GM19452 (cell line): ENCODE results near the gene FNDC11.
"Not testable (repeated sequence)": the region's sequence is repeated elsewhere in the genome, so short reads cannot be mapped to it uniquely, and the experiment has no call there.

Source experiments
- ATAC-seq: cut with Tn5 transposase; IDR thresholded peaks from one replicate; pipeline ENCODE4 v1.9.1; 2021; ENCODE audit not compliant: unreplicated experiment

The FNDC11 gene

DNA sequence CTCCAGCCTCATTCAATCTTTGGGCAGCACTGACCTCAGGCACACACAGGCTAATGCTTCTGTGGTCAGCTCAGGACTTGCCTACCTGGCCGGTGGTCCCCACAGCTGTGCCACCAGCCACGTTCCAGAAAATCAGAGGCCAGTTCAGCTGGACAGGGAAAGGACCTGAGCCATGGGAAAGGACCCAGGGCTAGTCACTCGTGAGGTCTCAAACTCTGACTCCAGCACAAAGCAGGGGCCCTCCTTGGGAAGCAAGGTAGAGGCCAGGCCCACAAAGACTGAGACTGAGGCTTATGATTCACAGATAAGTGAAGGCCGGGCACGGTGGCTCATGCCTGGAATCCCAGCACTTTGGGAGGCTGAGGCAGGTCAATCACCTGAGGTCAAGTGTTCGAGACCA lies 42.5 kb downstream of the FNDC11 start:
- ATAC-seq, result no peak

DNA sequence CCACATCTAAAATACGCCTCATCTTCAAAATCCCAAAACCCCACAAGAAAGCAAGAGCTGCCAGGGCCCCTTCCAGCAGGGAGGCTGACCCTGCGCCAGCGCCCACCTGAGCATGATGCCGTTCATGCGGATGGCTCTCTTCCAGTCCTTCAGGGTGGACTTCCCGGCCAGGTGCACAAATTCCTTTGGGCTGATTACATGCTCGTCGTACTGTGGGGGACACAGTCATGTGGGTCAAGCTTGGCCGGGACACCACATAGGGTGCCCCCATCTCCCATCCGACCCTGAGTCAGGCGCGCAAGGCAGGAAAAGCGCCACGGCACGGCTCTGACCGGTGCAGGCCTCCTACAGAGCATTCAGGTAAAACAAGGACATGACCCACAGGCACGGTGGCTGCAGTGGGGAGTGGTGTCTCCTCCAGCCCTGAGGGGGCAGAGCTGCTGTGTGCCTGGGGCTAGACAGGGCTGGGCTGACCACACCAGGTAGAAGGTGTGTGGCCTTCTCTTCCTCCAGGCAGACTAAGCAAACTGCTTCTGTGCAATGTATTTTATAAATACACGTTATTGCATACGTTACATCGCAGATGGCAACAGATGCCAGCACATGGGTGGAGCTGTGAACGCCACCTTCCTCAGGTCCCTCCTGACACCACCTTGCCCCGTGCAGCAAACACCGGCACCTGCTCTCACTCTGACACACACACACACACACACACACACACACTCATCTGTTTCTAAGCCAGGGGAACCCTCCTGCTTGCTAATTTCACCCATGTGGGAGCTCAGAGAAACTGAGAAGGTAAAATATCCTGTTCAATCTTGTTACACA lies 43.9 kb downstream of the FNDC11 start:
- ATAC-seq, result no peak

DNA sequence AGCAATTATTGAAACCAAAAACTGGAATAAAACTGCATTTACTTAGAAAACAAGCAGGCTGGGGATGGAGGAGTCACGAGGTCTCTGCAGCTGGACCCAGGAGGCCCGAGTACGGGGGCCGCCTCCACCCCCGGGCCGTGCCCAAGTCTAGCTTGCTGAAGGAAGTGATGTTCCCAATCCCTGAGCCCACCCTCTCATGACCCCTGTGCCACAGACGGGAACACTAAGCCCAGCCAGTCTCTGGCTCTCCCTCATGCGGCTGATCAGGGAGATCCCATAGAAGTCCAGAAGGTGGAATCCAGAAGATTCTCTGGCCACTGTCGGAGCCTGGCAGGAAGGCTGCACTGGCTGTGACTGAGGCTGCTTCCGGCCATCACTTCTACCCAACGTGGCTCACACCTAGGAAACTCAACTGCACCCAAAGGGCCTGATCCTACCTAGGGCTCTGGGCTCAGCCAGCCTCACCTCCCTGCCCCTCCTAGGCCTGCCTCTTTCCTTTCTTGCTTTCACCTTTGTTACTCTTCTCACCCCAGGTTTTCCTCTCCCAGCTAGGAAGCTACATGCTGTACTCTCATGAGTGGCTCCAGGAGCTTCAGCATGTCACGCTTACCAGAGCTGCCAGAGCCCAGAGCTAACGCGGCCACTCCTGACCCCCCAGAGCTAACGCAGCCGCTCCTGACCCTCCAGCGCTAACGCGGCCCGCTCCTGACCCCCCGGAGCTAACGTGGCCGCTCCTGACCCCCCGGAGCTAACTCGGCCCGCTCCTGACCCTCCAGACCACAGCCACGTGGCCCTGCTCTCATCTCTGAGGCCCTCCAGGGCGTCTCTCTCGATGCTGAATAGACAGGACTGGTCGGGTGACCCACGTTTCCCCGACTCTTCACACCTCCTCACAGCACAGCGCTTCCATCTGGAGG lies 44.8 kb downstream of the FNDC11 start:
- no peak for ATAC-seq

DNA sequence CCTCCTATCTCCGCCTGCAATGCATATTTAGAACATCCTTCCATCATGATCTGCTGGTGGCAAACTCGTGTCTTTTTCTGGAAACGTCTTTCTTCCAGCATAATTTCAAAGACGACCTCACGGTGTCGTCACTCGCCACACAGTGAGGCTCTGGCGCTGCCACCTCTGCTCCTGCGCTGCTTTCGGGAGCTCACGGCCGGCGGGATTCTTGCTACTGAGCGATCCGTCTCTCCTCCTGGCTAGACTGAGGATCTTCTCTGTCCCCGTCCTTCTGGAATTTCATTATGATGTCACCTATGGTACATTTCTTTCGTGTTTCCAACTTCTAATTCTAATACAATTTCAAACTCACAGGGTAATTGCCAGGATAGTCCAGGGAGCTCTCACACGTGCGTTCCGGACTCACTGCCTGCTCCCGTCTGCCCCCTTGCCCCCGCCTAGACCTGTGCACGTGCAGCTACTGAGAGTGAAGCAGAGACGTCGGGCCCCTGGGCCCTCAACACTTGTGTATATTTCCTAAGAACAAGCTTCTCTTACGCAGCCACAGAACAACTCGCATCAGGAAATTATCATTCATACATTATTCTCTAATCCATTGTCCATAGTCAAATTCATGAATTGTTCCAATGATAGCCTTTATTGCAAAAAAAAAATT lies 45.6 kb downstream of the FNDC11 start:
- ATAC-seq, result no peak

DNA sequence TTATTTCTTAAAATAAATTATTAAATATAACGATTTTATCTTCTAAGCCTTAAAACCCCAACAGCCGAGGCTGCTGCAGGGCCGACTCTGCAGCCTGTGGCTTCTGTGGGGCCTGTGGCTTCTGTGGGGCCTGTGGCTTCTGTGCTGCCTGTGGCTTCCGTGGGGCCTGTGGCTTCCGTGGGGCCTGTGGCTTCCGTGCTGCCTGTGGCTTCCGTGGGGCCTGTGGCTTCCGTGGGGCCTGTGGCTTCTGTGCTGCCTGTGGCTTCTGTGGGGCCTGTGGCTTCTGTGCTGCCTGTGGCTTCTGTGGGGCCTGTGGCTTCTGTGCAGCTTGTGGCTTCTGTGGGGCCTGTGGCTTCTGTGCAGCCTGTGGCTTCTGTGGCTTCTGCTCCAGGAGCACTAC lies 47.7 kb downstream of the FNDC11 start:
- not testable (repeated sequence) for ATAC-seq

DNA sequence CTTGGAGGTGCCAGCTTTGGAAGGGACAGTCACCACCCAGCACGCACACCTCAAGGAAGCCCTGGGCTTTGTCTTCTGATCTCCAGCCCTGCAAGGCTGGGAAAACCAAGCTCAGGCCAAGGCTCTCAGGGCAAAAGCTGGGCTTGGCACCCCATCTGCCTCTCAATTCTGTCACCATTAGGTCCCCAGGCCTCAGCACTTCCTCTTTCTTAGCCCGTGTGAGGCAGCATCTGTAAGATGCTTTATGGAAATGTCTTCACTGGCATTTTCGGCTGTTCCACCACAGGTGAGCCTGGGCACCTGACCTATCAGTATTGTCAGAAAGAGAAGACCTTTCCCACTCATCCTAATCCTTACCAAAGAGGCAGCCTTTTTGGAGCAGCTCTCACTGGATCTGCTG lies 48.4 kb downstream of the FNDC11 start:
- ATAC-seq, result no peak
